HepG2 (cell line): ENCODE data around the gene GTF2A1. TPM values are rescaled to one million over a fixed set of nuclear protein-coding genes. Genes with fewer than 3 reads are reported as not detected.

ENCODE experiments used
- ARNTL ChIP-seq: sonication (generic); formaldehyde crosslinking; IDR thresholded peaks from 2 replicates; pipeline ENCODE4 v1.4.0; 2020; ENCODE audit warnings: mild to moderate bottlenecking, missing genetic modification reagents
- ATF1 ChIP-seq: IDR thresholded peaks from 2 replicates; pipeline ENCODE4 v1.6.1; 2016; ENCODE audit warnings: mild to moderate bottlenecking, control low read depth
- ATF2 ChIP-seq: sonication (generic); formaldehyde crosslinking; IDR thresholded peaks from 2 replicates; pipeline ENCODE4 v1.4.0; 2020; ENCODE audit warnings: missing genetic modification reagents
- BATF2 ChIP-seq: sonication (generic); formaldehyde crosslinking; IDR thresholded peaks from 2 replicates; pipeline ENCODE4 v1.8.0; 2022; ENCODE audit warnings: mild to moderate bottlenecking, missing genetic modification reagents, moderate library complexity
- DR1 ChIP-seq: sonication (generic); formaldehyde crosslinking; IDR thresholded peaks from 2 replicates; pipeline ENCODE4 v1.8.0; 2021; ENCODE audit warnings: mild to moderate bottlenecking, missing genetic modification reagents, inconsistent platforms
- EP300 ChIP-seq, 3 experiments: sonication (generic) in 1 of 3; formaldehyde crosslinking in 1 of 3; IDR thresholded peaks; 2 replicates each; pipeline versions ENCODE4 v1.5.1 to v1.6.1; 2011 to 2020; ENCODE audit warnings: low read depth in 2 of 3, low read length in 2 of 3, borderline replicate concordance in 1 of 3, improper control_type of control experiment in 1 of 3, mild to moderate bottlenecking in 1 of 3, missing genetic modification reagents in 1 of 3, moderate library complexity in 1 of 3
- FOXK2 ChIP-seq: fragments of 450-650 bp; IDR thresholded peaks from 2 replicates; pipeline ENCODE4 v1.6.1; 2016
- HNF4G ChIP-seq, 2 experiments: sonication (generic) in 1 of 2; formaldehyde crosslinking in 1 of 2; IDR thresholded peaks; 2 replicates each; pipeline versions ENCODE4 v1.4.0 to v1.6.1; 2011 to 2020; ENCODE audit warnings: borderline replicate concordance in 2 of 2, low read depth in 2 of 2, mild to moderate bottlenecking in 2 of 2, low read length in 1 of 2, missing genetic modification reagents in 1 of 2, moderate library complexity in 1 of 2
- KAT8 ChIP-seq: IDR thresholded peaks from 2 replicates; pipeline ENCODE4 v1.6.1; 2016; ENCODE audit warnings: missing genetic modification reagents, missing compliant biosample characterization
- KLF9 ChIP-seq: IDR thresholded peaks from 2 replicates; pipeline ENCODE4 v1.6.1; 2016; ENCODE audit warnings: low read depth
- KMT2A ChIP-seq: sonication (generic); formaldehyde crosslinking; IDR thresholded peaks from 2 replicates; pipeline ENCODE4 v1.4.0; 2020; ENCODE audit warnings: missing genetic modification reagents
- PLSCR1 ChIP-seq: sonication (generic); formaldehyde crosslinking; IDR thresholded peaks from 2 replicates; pipeline ENCODE4 v1.5.0; 2020; ENCODE audit warnings: missing genetic modification reagents, mild to moderate bottlenecking, borderline replicate concordance
- RAD21 ChIP-seq: fragments of 450-650 bp; formaldehyde crosslinking; IDR thresholded peaks from 2 replicates; pipeline ENCODE4 v1.5.0; 2020; ENCODE audit warnings: mild to moderate bottlenecking
- SAP130 ChIP-seq: IDR thresholded peaks from 2 replicates; pipeline ENCODE4 v1.6.1; 2016; ENCODE audit warnings: low read depth
- SMYD3 ChIP-seq: sonication (generic); formaldehyde crosslinking; IDR thresholded peaks from 2 replicates; pipeline ENCODE4 v1.8.1; 2023; ENCODE audit warnings: mild to moderate bottlenecking, missing genetic modification reagents
- SP2 ChIP-seq: sonication (generic); formaldehyde crosslinking; IDR thresholded peaks from 2 replicates; pipeline ENCODE4 v1.5.1; 2020; ENCODE audit warnings: mild to moderate bottlenecking, missing genetic modification reagents
- SP4 ChIP-seq: sonication (generic); formaldehyde crosslinking; IDR thresholded peaks from 2 replicates; pipeline ENCODE4 v1.8.1; 2023; ENCODE audit warnings: mild to moderate bottlenecking, missing genetic modification reagents
- TBL1XR1 ChIP-seq: fragments of 150-350 bp; IDR thresholded peaks from 2 replicates; pipeline ENCODE4 v1.6.1; 2014; ENCODE audit warnings: borderline replicate concordance, low read length; ENCODE audit not compliant: partially characterized antibody
- YEATS4 ChIP-seq: sonication (generic); formaldehyde crosslinking; IDR thresholded peaks from 2 replicates; pipeline ENCODE4 v1.4.0; 2020; ENCODE audit warnings: missing genetic modification reagents, borderline replicate concordance
- ZFP36L1 ChIP-seq: sonication (generic); formaldehyde crosslinking; IDR thresholded peaks from 2 replicates; pipeline ENCODE4 v1.8.0; 2022; ENCODE audit warnings: mild to moderate bottlenecking, missing genetic modification reagents, moderate library complexity
- ZNF292 ChIP-seq: sonication (generic); formaldehyde crosslinking; IDR thresholded peaks from 2 replicates; pipeline ENCODE4 v1.8.1; 2022; ENCODE audit warnings: mild to moderate bottlenecking, low read depth, missing genetic modification reagents, borderline replicate concordance
- ZNF34 ChIP-seq: sonication (generic); formaldehyde crosslinking; IDR thresholded peaks from 2 replicates; pipeline ENCODE4 v1.4.0; 2020; ENCODE audit warnings: mild to moderate bottlenecking, missing genetic modification reagents, borderline replicate concordance
- ZNF367 ChIP-seq: sonication (generic); formaldehyde crosslinking; IDR thresholded peaks from 2 replicates; pipeline ENCODE4 v1.4.0; 2020; ENCODE audit warnings: missing genetic modification reagents, borderline replicate concordance
- ZNF780A ChIP-seq: sonication (generic); formaldehyde crosslinking; IDR thresholded peaks from 2 replicates; pipeline ENCODE4 v1.8.0; 2022; ENCODE audit warnings: mild to moderate bottlenecking, missing genetic modification reagents, moderate library complexity
- ZXDC ChIP-seq: sonication (generic); formaldehyde crosslinking; IDR thresholded peaks from 2 replicates; pipeline ENCODE4 v1.5.0; 2020; ENCODE audit warnings: mild to moderate bottlenecking, missing genetic modification reagents
- polyA plus RNA-seq, 8 experiments: library from polyadenylated mRNA; depleted of rRNA in 3 of 8; stranded (reverse) in 7 of 8; unstranded in 1 of 8; fragments of >200 nt; fragmentation: Illumina TruSeq in 4 of 8; extraction: Trizol in 4 of 8; gene quantifications; 2 replicates each; pipeline versions ENCODE4 v1.2.1 to v1.2.3, GENCODE V29; 2011 to 2016; ENCODE audit warnings: low read depth in 4 of 8, missing spikeins in 1 of 8, mixed read lengths in 1 of 8; ENCODE audit not compliant: insufficient read depth in 1 of 8
- total RNA-seq, 5 experiments: library from RNA; depleted of rRNA; stranded (reverse); fragments of >200 nt; fragmentation: Illumina TruSeq; extraction: Trizol; gene quantifications; 2 replicates each; pipeline ENCODE4 v1.2.3, GENCODE V29; 2016; ENCODE audit warnings: low read depth in 1 of 5

GTF2A1 gene
- total and polyA plus RNA-seq, 2 of the 13 experiments (the other 11 are each of a cell fraction or from before 2014, with no cell fraction given), result 14.9 to 17.5 TPM

- TF ChIP-seq FOXK2, result peak; percentile 82
- peak; percentile 83 for TF ChIP-seq KAT8 (CRISPR knock-in tag)
- peak; percentile 50; the same call in 1 of the 2 replicates for TF ChIP-seq HNF4G (IDR thresholded peaks at IDR 0.05; ENCODE audit: borderline replicate concordance, low read depth, low read length)
- no peak for TF ChIP-seq HNF4G (CRISPR knock-in tag; IDR thresholded peaks at IDR 0.05; ENCODE audit: borderline replicate concordance, low read depth)
- TF ChIP-seq RAD21, result no peak
- TF ChIP-seq BATF2, result no peak
- TF ChIP-seq EP300 (IDR thresholded peaks at IDR 0.05; ENCODE audit: low read depth in 2 of 2, low read length in 2 of 2), result no peak
- TF ChIP-seq EP300 (CRISPR knock-in tag; IDR thresholded peaks at IDR 0.05; ENCODE audit: borderline replicate concordance), result peak; percentile 24; the same call in 1 of the 2 replicates
- TF ChIP-seq SP2 (CRISPR knock-in tag), result no peak
- TF ChIP-seq SMYD3 (CRISPR knock-in tag), result no peak
- peak; percentile 60 for TF ChIP-seq KMT2A (CRISPR knock-in tag)
- TF ChIP-seq SAP130 (CRISPR knock-in tag), result peak; percentile 91
- TF ChIP-seq ZNF34, result peak; percentile 88; the same call in 1 of the 2 replicates
- TF ChIP-seq ATF2 (CRISPR knock-in tag), result peak; percentile 64; the same call in 1 of the 2 replicates
- TF ChIP-seq ARNTL, result peak; percentile 34; the same call in 1 of the 2 replicates
- no peak for TF ChIP-seq ZNF780A (CRISPR knock-in tag)
- peak; percentile 91 for TF ChIP-seq ATF1 (CRISPR knock-in tag)
- peak; percentile 83 for TF ChIP-seq SP4
- peak; percentile 100 for TF ChIP-seq DR1 (CRISPR knock-in tag)
- TF ChIP-seq YEATS4 (CRISPR knock-in tag), result 0 out of 2 replicates have a peak, but pooled peaks have one; percentile 58
- TF ChIP-seq TBL1XR1, result no peak
- peak; percentile 81; the same call in 1 of the 2 replicates for TF ChIP-seq ZXDC (CRISPR knock-in tag)
- no peak; the same call in 1 of the 2 replicates for TF ChIP-seq KLF9 (CRISPR knock-in tag)
- 0 out of 2 replicates have a peak, but pooled peaks have one; percentile 44 for TF ChIP-seq ZNF367
- peak; percentile 81 for TF ChIP-seq ZFP36L1 (CRISPR knock-in tag)
- TF ChIP-seq ZNF292, result 0 out of 2 replicates have a peak, but pooled peaks have one; percentile 16
- TF ChIP-seq PLSCR1 (CRISPR knock-in tag), result no peak
These were observed 1.5 kb downstream of the GTF2A1 start (continued) for GRCh38 chr14:81219210-81219758.
